GM21528 (cell line): ENCODE results near the gene HERC4.
A peak's percentile ranks its signal among the peaks of the same experiment; 100 is the strongest.
"Not testable (repeated sequence)": the region's sequence is repeated elsewhere in the genome, so short reads cannot be mapped to it uniquely, and the experiment has no call there.

Source experiments
- ATAC-seq: cut with Tn5 transposase; IDR thresholded peaks from one replicate; pipeline ENCODE4 v1.9.1; 2021; ENCODE audit warnings: mild to moderate bottlenecking, moderate library complexity; ENCODE audit not compliant: unreplicated experiment, low FRiP score

The HERC4 gene

GRCh38 chr10:67893637-67894036 lies 181.4 kb downstream of the HERC4 start:
- no peak for ATAC-seq

GRCh38 chr10:67884842-67885670 lies 190.0 kb downstream of the HERC4 start:
- ATAC-seq, result peak; percentile 69

- ATAC-seq, result peak; percentile 88
Observed at GRCh38 chr10:67884313-67884841, 190.7 kb downstream of the HERC4 start, which contains the start of gene SIRT1. Gene SIRT1 (plus strand): TSS chr10:67884656. CDS start chr10:67884722, 66 bp downstream.

GRCh38 chr10:67883710-67884312 lies 191.3 kb downstream of the HERC4 start:
- ATAC-seq, result no peak

- ATAC-seq, result no peak
Observed at GRCh38 chr10:67878133-67878532, 196.9 kb downstream of the HERC4 start.

GRCh38 chr10:67877421-67877820 lies 197.7 kb downstream of the HERC4 start:
- ATAC-seq, result not testable (repeated sequence)

- no peak for ATAC-seq
Observed at GRCh38 chr10:67875340-67876238, 199.5 kb downstream of the HERC4 start.
